NCI-H2196 (cell line): Measurements from ENCODE around the gene BARD1.
"Not testable (repeated sequence)": the region's sequence is repeated elsewhere in the genome, so short reads cannot be mapped to it uniquely, and the experiment has no call there.

Source experiments
- DNase-seq: peaks from one replicate; lab custom pipeline; 2025; ENCODE audit not compliant: unreplicated experiment; lab: John Stamatoyannopoulos, UW

Gene BARD1

DNA sequence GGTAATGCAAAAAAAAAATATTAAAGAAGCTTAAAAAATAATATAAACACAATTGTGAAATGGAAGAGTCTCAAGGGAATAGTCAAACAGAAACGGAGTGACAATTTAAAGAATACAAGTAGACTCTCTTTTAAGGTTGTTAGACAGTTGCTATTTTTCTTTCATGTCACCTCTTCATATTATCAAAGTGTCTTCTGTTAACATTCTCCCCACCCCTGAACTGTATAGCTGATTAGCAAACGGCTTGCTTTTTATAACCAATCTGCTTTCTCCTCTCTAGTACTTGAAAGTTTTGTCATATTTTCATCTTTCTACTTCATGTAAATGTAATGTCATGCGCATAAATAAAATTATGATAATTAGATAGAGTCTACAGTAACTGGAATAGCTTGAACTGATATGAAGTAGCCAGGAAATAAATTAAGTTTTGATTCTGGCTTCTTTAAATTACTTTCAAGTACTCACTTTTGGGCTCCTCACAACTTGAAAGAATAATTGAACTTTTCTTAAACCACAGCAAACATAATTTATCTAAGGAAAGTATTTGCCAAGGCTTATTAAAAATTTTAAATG lies 37.0 kb downstream of the BARD1 start:
- DNase-seq = no peak

DNA sequence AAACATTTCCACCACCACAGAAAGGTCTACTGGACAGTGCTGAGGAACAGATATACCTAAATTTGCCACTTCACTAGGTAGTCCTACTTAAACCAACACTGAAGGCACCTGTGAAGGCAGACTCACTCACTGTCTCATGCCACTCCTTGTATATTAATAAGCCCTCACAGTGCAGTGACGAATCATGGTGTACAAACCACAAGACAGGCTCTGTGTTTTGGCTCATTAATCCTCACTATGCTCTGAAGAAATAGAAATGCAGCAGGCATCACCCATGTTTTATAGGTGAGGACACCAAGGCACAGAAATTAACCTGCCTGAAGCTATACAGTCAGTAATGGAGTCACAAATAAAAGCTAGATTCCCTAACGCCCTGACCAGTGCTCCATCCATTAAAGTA lies 44.3 kb downstream of the BARD1 start:
- no peak for DNase-seq

DNA sequence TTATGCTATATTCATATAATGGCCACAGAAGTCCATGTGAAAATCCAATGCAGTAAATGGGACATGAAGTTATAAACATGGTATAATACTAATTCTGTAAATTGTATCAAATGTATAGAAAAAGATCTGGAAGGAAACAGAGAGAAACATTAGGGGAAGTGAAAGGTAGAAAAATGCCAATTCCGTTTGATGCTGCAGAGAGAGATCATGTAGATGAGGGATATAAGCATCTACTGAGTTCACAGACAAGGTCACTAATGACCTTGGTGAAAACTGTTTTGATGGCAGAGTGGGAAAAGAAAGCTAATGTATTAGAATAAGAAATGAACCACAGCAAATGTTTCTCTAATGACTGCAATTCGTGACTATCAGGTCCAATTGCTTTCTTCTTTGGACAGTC lies 56.0 kb downstream of the BARD1 start:
- no peak for DNase-seq

DNA sequence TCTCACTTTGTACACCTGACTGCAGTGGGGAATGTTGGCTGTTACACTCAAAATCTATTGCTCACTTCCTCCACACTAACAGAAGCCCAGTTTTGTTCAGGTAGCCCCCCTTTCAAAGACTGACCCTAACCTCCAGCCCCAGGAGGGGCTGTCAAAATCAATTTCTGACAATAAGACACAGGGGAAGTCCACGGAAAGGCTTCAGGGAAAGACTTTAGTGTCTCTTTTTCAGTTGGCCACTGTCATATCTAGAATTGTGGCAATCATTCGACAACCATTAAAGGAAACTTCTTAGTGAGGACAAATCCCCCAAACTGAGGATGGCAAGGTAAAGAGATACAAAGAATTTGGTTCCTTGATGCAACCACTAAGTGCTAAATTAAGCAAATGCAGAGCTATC lies 59.0 kb downstream of the BARD1 start:
- DNase-seq = no peak

DNA sequence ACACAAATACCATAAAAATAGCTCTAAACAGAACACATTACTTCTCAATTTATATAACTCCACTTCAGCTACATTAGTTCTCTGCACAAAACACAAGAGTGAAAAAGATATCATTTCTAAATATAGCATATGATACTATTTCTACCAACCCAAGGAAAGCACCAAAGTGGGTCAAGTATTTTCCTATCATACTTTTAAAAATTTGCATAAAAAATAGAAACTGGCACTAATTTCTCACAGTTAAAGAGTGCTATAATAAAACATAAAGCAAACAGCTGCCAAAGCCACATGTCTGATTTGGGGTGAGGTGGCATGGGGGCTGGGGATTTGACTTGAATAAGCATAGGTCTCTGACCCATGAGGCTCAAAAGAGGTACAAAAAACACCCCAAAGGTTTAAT lies 61.5 kb downstream of the BARD1 start:
- DNase-seq = no peak

DNA sequence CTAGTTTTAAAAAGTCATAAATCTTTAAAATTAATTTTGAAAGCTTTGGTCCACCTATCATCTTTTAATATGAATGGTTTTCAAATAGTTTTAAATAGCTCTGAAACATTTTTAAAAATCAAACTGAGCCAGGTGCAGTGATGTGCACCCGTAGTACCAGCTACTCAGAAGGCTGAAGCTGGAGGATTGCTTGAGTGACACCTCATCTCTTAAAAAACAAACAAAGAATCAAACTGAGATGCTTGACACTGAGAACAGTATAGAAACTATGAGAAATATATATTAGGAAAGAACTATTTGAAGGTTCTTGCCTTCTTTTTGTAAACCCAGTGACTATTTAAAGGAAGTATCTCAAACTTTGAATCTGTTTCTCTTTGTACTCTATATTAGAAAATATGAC lies 67.4 kb downstream of the BARD1 start:
- DNase-seq = no peak

DNA sequence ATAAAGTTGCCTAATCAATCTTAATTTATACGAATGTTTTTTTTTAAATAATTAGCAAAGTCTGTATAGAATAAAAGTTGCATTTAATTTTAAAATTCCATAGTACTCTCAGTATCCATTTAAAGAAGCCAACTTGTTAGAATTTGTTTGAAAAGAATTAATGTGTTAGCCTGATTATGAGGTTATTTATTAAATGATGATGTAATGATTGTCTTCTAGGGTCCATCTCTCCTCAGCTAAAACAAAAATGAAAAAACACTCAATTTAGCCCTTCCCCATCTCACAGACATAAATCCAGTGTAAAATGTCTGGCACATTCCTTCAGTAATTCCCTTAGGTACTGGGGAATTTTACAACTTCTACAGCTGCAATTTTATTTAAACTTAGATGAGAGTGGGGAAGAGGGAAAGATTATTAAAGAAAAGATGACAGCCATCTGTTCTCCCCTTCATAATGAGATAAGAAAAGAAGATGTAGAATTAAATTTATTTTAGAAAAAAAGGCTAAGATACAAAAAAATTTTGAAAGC lies 68.6 kb downstream of the BARD1 start:
- no peak for DNase-seq

DNA sequence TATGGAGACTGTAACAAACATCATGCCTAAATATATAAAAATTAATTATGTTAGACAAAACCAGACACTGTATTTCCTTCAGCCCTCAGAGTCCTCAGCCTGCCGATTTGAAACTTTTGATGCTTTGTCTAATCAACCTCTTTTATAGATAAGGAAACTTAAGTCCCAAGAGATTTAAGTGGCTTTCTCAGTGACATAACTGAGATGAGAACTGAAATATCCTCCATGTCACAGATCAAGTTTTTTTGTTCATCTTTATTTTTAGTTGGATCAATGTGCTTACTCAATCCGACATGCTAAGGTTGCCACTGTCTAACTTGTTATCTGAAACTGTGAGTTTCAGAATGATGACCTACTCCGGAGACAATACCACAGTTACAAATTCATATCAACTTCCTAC lies 72.3 kb downstream of the BARD1 start:
- DNase-seq = no peak

DNA sequence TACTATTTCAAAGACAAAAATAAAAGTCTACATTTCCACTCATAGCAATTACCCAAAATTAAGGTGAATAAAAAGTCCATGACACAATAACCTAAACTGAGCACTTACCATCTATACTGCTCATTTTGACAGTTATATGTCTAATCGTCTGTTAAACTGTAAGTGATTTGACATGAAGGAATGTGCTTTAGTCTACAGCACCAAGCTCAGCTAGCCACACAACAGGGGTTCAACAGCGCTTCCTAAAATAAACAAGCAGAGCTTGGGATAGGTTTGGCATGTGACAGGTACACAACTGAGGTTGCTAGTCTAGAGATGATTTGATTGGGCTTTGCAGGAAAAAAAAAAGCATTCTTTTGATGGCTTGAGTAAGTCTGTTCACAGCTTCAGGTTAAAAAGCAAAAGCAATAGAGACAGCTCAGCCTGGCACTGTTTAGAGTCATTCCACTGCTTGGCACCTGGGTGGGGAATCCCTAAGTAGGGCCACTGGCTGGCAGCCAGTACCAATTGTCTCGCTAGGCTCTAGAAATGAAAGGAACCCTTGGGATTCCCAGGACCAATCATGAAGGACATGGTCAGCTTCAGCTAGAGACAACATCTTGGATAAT lies 78.6 kb downstream of the BARD1 start:
- DNase-seq = peak; percentile 23

DNA sequence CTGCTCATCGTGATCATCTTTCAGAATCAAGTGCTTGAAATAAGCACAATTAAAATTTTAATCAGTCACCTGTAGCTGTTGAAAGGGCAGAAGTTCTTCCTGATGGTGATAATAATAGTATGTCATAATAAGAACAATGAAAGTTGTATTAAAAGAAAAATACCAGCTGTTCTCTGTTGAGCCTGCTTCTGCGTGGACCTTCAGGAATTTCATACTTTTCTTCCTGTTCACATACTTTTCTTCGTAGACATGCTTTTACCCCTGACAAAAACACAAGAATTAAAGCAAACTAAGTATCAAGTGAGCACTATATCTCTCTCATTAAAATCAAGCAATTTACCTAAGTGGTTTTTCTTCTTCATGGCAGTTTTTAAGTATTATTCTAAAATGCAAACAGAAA lies 79.2 kb downstream of the BARD1 start:
- no peak for DNase-seq

DNA sequence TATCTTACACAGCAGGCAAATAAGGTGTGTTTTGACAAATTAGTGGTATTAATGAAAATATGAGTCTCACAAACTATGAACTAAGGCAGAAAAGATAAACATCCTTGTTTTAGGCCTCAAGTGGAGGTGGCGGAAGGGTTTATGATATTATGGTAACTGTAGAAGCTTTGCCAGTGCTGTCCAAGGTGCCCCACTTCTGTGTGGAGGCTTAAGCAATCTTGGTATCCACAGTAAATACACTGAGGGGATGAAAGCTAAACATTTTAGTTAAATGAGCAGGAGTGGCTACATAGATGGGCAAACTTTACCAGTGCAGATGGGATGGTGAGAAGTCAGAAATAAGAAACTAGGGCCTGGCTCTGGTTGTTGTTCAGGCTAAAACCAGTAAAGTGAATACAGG lies 84.7 kb downstream of the BARD1 start:
- DNase-seq = no peak

DNA sequence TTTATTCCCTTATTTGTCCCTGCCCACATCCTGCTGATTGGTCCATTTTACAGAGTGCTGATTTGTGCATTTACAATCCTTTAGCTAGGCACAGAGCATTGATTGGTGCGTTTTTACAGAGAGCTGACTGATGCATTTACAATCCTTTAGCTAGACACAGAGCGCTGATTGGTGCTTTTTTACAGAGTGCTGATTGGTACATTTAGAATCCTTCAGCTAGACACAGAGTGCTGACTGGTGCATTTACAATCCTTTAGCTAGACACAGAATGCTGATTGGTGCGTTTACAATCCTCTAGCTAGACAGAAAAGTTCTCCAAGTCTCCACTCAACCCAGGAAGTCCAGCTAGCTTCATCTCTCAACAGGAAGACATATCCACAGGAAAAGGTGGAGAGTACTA lies 91.6 kb downstream of the BARD1 start:
- DNase-seq = not testable (repeated sequence)

DNA sequence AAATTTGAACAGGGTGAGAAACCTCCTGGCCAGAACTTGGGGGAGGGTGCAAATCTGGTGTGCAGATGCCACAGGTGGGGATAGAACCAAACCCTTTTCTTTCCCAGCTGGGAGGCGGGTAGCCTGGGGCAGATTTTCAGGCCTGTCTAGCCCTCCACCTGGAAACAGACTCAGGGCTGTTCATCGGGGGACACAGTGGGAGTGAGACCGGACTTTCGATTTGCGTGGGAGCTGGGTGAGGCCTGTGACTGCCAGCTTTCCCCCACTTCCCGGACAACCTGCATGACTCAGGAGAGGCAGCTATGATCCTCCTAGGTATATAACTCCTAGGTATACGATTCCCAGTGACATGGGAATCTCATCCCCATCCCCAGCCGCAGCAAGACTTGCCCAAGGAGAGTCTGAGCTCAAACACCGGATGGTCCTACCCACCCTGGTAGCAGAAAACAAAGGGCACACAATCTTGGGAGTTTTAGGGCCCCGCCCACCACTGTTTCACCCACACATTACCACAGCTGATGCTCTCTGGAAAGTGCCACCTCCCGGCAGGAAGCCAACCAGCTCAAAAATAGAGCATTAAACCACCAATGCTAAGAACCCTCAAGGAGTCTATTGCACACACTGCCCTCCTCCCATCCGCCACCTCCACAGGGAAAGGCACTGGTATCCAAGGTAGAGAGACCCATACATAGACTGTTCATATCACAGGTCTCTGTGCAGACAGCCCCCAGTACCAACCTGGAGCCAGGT lies 92.5 kb downstream of the BARD1 start:
- no peak for DNase-seq

DNA sequence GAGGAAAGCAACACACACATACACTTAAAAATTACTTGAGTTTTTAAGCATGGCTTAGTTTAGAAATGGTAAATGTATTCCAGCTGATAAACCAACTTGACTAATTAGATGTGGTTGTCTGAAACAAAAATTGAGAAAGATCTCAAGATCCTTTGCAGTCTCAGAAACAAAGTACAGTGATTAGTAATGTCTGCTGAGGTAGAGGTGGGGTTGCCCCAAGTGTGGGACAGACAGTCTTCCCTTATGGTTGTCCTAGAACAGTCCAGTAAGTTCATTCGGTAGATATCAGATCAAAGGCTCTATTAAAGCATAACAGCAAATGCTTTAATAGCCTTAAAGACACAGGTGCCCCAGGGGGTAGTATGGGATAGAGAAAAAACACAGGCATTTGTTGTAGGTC lies 94.5 kb downstream of the BARD1 start:
- DNase-seq = no peak

DNA sequence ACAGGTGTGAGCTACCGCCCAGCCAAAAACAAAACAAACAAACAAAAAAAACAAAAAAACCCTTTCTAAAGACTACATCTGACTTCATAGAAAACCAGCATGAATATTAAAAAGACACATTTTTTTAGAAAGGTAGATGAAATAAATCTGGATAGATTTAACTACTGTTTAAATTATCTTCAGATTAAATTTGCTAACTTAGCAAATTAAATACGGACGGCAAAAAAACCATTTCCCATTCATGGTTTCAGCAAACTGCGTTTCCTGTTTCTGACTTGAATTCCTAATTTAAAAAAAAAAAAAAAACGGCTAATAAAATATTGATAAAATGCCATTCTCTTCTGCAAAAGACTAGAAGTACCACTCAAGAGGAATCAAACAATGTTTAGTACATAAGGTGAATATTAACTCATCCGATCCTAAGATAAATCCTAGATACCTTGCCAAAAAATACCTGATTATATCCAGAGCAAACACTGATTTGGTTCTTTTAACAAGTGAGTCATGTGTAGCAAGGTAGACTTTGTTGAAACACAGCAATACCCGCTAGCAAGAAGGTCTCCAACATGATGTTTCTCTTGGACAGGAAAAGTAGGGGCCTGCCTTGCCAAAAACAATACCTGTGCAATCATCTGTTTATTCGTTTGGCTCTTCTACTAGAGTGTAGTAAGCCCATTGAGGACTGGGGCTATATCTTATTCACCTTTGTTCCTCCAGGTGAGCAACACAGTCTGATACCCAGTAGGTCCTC lies 96.2 kb downstream of the BARD1 start:
- DNase-seq = no peak

DNA sequence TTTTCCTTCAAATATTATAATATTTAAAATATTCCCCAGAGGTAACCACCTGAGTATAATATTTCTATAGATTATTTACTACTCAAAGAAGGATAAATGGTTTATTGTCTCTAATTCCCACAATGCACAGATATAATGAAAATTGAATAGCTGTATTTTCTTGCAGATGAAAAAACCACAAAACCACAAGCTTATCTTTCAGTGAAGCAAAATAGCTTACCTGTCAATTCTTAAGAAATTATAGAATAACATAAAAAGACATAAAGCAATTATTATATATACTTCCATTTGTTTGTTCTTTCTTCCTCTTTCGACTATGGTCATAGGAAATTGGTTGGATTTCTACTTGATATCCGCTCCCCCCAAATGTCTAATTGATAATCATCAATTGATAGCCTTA lies 98.8 kb downstream of the BARD1 start:
- no peak for DNase-seq

DNA sequence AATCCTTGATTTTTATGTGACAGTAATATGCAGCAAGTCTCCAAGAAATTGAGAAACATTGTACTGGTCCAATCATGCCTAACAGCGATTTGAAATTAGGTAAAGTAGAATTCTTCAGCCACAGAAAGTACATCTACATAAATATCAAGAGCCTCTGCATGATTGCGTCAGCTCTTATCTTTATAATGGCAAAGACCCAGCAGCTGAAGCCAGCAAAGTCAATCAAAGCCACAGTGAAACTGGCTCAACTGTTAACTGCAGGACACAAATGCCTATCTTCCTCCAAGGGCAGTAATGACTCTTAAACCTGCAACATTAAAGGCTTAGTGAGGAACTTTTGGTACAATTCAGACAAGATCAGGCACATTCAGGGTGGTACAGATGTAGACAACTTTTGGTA lies 102.5 kb downstream of the BARD1 start:
- DNase-seq = no peak

DNA sequence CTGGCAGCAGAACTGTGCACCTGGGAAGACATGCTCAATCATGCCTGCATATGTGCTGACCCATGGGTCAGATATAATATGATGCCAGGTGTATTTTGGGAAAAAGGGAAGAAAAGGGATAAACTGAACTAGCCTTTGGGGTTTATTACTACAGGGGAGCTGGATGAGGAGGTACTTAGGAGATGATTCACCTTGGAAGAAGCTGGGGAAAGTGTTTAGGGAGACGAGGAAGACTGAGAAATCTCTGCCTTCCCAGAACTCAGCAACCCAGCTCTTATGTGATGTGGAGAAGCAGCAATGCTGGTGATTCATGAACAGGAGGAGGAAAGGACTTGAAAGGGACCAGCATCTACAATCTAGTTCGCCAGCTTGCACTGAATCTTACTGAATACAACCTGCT lies 110.2 kb downstream of the BARD1 start:
- DNase-seq = no peak

DNA sequence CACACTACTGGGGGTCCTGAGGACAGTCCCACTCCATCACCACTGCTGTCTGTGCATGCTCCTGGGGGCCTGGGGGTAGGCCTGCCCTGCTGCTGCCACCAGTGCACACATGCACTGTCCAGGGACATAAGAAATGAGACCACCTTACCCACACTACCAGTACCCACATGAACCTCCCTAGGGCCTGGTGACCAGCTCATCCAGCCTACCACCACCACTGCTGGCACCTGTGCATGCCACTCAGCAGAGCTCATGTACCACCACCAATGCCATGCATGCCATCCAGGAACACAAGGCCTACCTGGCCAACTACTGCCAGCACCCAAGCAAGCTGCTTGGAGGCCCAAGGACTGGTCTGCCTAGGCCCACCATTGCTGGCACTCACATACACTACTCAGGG lies 112.8 kb downstream of the BARD1 start:
- no peak for DNase-seq

DNA sequence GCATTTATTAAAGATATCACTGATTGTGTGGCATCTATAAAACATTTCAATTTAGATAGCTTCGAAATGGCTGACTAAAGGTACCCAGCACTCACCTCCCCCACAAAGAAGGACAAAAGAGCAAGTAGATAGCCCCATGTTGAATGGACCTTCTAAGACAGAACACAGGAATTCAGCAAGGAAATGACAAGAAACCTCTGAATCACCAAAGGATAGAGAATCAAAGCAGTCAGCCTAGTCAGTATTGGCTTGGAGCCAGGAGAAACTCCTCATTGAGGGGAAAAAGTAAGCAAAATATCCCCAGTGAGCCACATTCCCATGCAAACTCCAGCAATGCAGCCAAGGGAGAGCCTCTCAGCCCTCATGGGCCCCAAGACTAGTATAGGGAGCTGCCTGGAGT lies 113.7 kb downstream of the BARD1 start:
- DNase-seq = no peak

DNA sequence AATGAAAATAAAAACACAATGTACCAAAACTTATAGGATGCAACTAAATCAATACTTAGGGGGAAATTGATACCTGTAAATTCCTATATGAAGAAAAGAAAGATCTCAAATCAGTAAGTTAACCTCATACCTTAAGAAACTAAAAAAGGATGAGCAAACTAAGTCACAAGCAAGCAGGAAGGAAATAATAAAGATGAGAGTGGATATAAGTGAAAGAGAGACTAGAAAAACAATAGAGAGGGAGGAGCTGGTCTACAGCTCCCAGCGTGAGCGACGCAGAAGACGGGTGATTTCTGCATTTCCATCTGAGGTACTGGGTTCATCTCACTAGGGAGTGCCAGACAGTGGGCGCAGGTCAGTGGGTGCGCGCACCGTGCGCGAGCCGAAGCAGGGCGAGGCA lies 125.9 kb downstream of the BARD1 start:
- not testable (repeated sequence) for DNase-seq

DNA sequence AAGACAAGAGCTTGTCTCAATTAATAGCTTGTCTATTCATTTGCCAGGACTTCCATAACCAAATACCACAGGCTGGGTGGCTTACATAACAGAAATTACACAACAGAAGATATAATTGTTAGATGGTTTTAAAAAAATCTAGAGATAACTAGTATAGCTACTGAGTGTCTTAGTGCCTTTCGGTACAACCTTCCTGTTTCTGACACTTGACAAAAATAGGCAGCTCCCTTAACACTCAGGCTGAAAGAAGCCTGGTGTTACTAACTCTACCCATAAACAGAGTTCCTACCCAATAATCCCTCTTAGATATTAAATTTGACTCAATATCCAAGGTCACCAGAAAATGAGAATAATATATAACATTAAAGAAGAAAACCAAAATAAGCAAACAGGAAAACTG lies 129.7 kb downstream of the BARD1 start:
- no peak for DNase-seq
